H1 (cell line): ENCODE data around the gene PFKFB3.

Experiments
- ATF3 ChIP-seq: IDR thresholded peaks from 2 replicates; pipeline ENCODE4 v1.6.1; 2011; ENCODE audit warnings: low read depth, mild to moderate bottlenecking, low read length; ENCODE audit not compliant: insufficient read depth
- CREB1 ChIP-seq: IDR thresholded peaks from 2 replicates; pipeline ENCODE4 v1.6.1; 2012; ENCODE audit warnings: inconsistent platforms
- CTCF ChIP-seq, 3 experiments: IDR thresholded peaks; 1 replicate in 2 of 3; 2 replicates in 1 of 3; pipeline versions ENCODE4 v1.5.1 to v1.6.1; 2011; ENCODE audit warnings: low read length in 3 of 3, mild to moderate bottlenecking in 3 of 3, inconsistent platforms in 2 of 3, low read depth in 1 of 3, moderate library complexity in 1 of 3; ENCODE audit not compliant: insufficient read depth in 1 of 3; ENCODE audit errors: control extremely low read depth in 1 of 3
- EGR1 ChIP-seq: IDR thresholded peaks from 2 replicates; pipeline ENCODE4 v1.6.1; 2011; ENCODE audit warnings: low read depth, low read length, borderline replicate concordance
- GTF2F1 ChIP-seq: IDR thresholded peaks from 2 replicates; pipeline ENCODE4 v1.6.1; 2012; ENCODE audit warnings: low read depth, low read length, improper control_type of control experiment, borderline replicate concordance
- POLR2A ChIP-seq, 2 experiments: IDR thresholded peaks; 1 replicate in 1 of 2; 2 replicates in 1 of 2; pipeline ENCODE4 v1.6.1; 2011; ENCODE audit warnings: low read depth in 2 of 2, low read length in 2 of 2, mild to moderate bottlenecking in 2 of 2; ENCODE audit errors: control extremely low read depth in 1 of 2
- RAD21 ChIP-seq, 2 experiments: IDR thresholded peaks in 1 of 2; conservative IDR thresholded peaks in 1 of 2; 2 replicates each; pipeline ENCODE4 v1.6.1; 2011; ENCODE audit warnings: low read depth in 2 of 2, low read length in 2 of 2, improper control_type of control experiment in 1 of 2, inconsistent platforms in 1 of 2, mild to moderate bottlenecking in 1 of 2, moderate library complexity in 1 of 2
- RBBP5 ChIP-seq: IDR thresholded peaks from 2 replicates; pipeline ENCODE4 v1.7.1; 2012; ENCODE audit warnings: low read depth, mild to moderate bottlenecking, inconsistent platforms, low read length, moderate library complexity, borderline replicate concordance
- TAF1 ChIP-seq: IDR thresholded peaks from 2 replicates; pipeline ENCODE4 v1.6.1; 2011; ENCODE audit warnings: mild to moderate bottlenecking, low read depth, low read length
- TEAD4 ChIP-seq: IDR thresholded peaks from 2 replicates; pipeline ENCODE4 v1.6.1; 2012; ENCODE audit warnings: low read depth, low read length, inconsistent platforms, mixed read lengths
- YY1 ChIP-seq: IDR thresholded peaks from 2 replicates; pipeline ENCODE4 v1.6.1; 2011; ENCODE audit warnings: low read depth, mild to moderate bottlenecking, low read length
- ZNF274 ChIP-seq: IDR thresholded peaks from 2 replicates; pipeline ENCODE4 v1.7.0; 2012; ENCODE audit warnings: low read length, borderline replicate concordance; ENCODE audit errors: extremely low read depth

GRCh38 chr10:6230315-6230714 is 27.6 kb downstream of the PFKFB3 start:
- no peak for TF ChIP-seq RAD21 (IDR thresholded peaks at IDR 0.05 in 1 of 2, conservative IDR thresholded peaks at IDR 0.05 in 1 of 2; ENCODE audit: low read depth in 2 of 2, low read length in 2 of 2)
- no peak for TF ChIP-seq EGR1
- TF ChIP-seq POLR2A (IDR thresholded peaks at IDR 0.05; ENCODE audit: control extremely low read depth in 1 of 2, low read depth in 2 of 2, low read length in 2 of 2): no peak
- TF ChIP-seq ATF3: no peak
- no peak for TF ChIP-seq RBBP5
- TF ChIP-seq CREB1: no peak
- TF ChIP-seq GTF2F1: no peak
- no peak for TF ChIP-seq YY1
- TF ChIP-seq CTCF (IDR thresholded peaks at IDR 0.05; ENCODE audit: control extremely low read depth in 1 of 3, insufficient read depth in 1 of 3, low read depth in 1 of 3, low read length in 3 of 3): no peak
- no peak for TF ChIP-seq ZNF274
- no peak for TF ChIP-seq TEAD4
- no peak for TF ChIP-seq TAF1
